Activated CD4-positive, CD25-positive, alpha-beta regulatory T cell treated with anti-CD3 and anti-CD28 coated beads, Interleukin-2, amount 50 U/mL, for 72 hours (primary cell): ENCODE data around the gene AIF1L.
"Not testable (repeated sequence)": the region's sequence is repeated elsewhere in the genome, so short reads cannot be mapped to it uniquely, and the experiment has no call there.

Source experiments
- DNase-seq: peaks from one replicate; pipeline ENCODE4 v3.0.0; 2021

AIF1L gene

GRCh38 chr9:131099845-131100244, 3.5 kb downstream of the AIF1L start:
- not testable (repeated sequence) for DNase-seq

GRCh38 chr9:131100445-131100844, 4.1 kb downstream of the AIF1L start:
- no peak for DNase-seq

- DNase-seq, result no peak
Observed at GRCh38 chr9:131101207-131101964, 5.1 kb downstream of the AIF1L start.

- no peak for DNase-seq
Observed at GRCh38 chr9:131103024-131103423, 6.7 kb downstream of the AIF1L start.

GRCh38 chr9:131103535-131103934, 7.2 kb downstream of the AIF1L start:
- DNase-seq, result no peak

GRCh38 chr9:131104016-131104740, 7.8 kb downstream of the AIF1L start:
- no peak for DNase-seq

GRCh38 chr9:131105952-131106351, 9.6 kb downstream of the AIF1L start:
- no peak for DNase-seq

- DNase-seq, result no peak
Observed at GRCh38 chr9:131107760-131108159, 11.4 kb downstream of the AIF1L start.

GRCh38 chr9:131111186-131111853, 15.0 kb downstream of the AIF1L start:
- DNase-seq, result no peak

- no peak for DNase-seq
Observed at GRCh38 chr9:131111854-131112311, 15.6 kb downstream of the AIF1L start.

GRCh38 chr9:131112374-131113154, 16.2 kb downstream of the AIF1L start:
- no peak for DNase-seq

GRCh38 chr9:131113655-131114054, 17.3 kb downstream of the AIF1L start:
- no peak for DNase-seq

- no peak for DNase-seq
Observed at GRCh38 chr9:131114084-131114535, 17.8 kb downstream of the AIF1L start.

- DNase-seq, result not testable (repeated sequence)
Observed at GRCh38 chr9:131115360-131115742, 19.0 kb downstream of the AIF1L start.

GRCh38 chr9:131116281-131117120, 20.2 kb downstream of the AIF1L start:
- no peak for DNase-seq

GRCh38 chr9:131117121-131117761, 20.9 kb downstream of the AIF1L start:
- DNase-seq, result no peak

- DNase-seq, result no peak
Observed at GRCh38 chr9:131117762-131118145, 21.4 kb downstream of the AIF1L start.

GRCh38 chr9:131119600-131119999, 23.3 kb downstream of the AIF1L start:
- no peak for DNase-seq

- no peak for DNase-seq
Observed at GRCh38 chr9:131120620-131121228, 24.4 kb downstream of the AIF1L start.

- DNase-seq, result no peak
Observed at GRCh38 chr9:131121346-131121745, 25.0 kb downstream of the AIF1L start.

- DNase-seq, result no peak
Observed at GRCh38 chr9:131122158-131122557, 25.8 kb downstream of the AIF1L start.
